ENCODE results near the gene THOC1. TPM values are rescaled to one million over a fixed set of nuclear protein-coding genes. Genes with fewer than 3 reads are reported as not detected.
"Not testable (repeated sequence)": the region's sequence is repeated elsewhere in the genome, so short reads cannot be mapped to it uniquely, and the experiment has no call there.

Gene THOC1
- total RNA-seq, 1 donor from 2014 or later = 241 TPM

- Histone ChIP-seq H3K27me3 (no peaks in the 10 kb centered on the region), H3K4me3 (no peak overlapping the region), H3K79me2 (ENCODE audit: low read depth) (no peaks in the 10 kb centered on the region), H3K9me3 (ENCODE audit: low read depth) (no peaks in the 10 kb centered on the region), H3K4me1 (no peaks in the 10 kb centered on the region), H3K27ac (no peak overlapping the region), H3K4me2 (no peak overlapping the region), H2AFZ (replicated peaks) (no peak overlapping the region), H3K9ac (no peak overlapping the region), H3F3A (ENCODE audit: low read depth) (no peaks in the 10 kb centered on the region), H4K20me1 (ENCODE audit: low read depth) (no peaks in the 10 kb centered on the region), H3K36me3 (no peaks in the 10 kb centered on the region)
- no peak overlapping the region for H3K27ac Mint-ChIP-seq
- H3K36me3 Mint-ChIP-seq = no peaks in the 10 kb centered on the region
- no peak for TF ChIP-seq CTCF (IDR thresholded peaks at IDR 0.05)
- no peak for TF ChIP-seq EZH2phosphoT487 (IDR thresholded peaks at IDR 0.05)
- no peak for TF ChIP-seq EZH2 (IDR thresholded peaks at IDR 0.05)
- no peak overlapping the region for H3K4me3 Mint-ChIP-seq
- peaks cover 10% of the 10 kb centered on the region for H3K4me1 Mint-ChIP-seq
- peaks cover 2% of the 10 kb centered on the region for H3K9me3 Mint-ChIP-seq
- peaks cover 6% of the 10 kb centered on the region for H3K27me3 Mint-ChIP-seq (ENCODE audit: insufficient read depth, low read depth)
- no peak for DNase-seq (ENCODE audit: low spot score)
These were observed 24.4 kb upstream of the THOC1 start for GRCh38 chr18:292271-292670.

- H3K27ac Mint-ChIP-seq; H3K4me3 ChIP-seq; H3F3A ChIP-seq (ENCODE audit: low read depth); H3K9ac ChIP-seq; H3K36me3 ChIP-seq; H3K9me3 ChIP-seq (ENCODE audit: low read depth); H3K4me3 Mint-ChIP-seq; DNase-seq (ENCODE audit: low spot score); H3K27me3 Mint-ChIP-seq (ENCODE audit: insufficient read depth, low read depth); H3K79me2 ChIP-seq (ENCODE audit: low read depth); H3K27ac ChIP-seq; H2AFZ ChIP-seq (replicated peaks); H3K4me2 ChIP-seq; H3K9me3 Mint-ChIP-seq; H3K4me1 Mint-ChIP-seq; H3K27me3 ChIP-seq; H3K4me1 ChIP-seq; H3K36me3 Mint-ChIP-seq; H4K20me1 ChIP-seq (ENCODE audit: low read depth): not testable (repeated sequence)
These were observed 22.1 kb upstream of the THOC1 start for GRCh38 chr18:289970-290369.

GRCh38 chr18:289026-289425, 21.2 kb upstream of the THOC1 start:
- Histone ChIP-seq H3K36me3 (no peaks in the 10 kb centered on the region), H3K9me3 (ENCODE audit: low read depth) (no peaks in the 10 kb centered on the region)

More at GRCh38 chr18:289026-289425, 21.2 kb upstream of the THOC1 start:
- Histone ChIP-seq H3K79me2 (ENCODE audit: low read depth) (no peaks in the 10 kb centered on the region), H3K27me3 (no peaks in the 10 kb centered on the region), H3K9ac (no peak overlapping the region), H2AFZ (replicated peaks) (no peak overlapping the region), H3F3A (ENCODE audit: low read depth) (no peaks in the 10 kb centered on the region), H3K4me2 (no peak overlapping the region), H3K4me3 (no peak overlapping the region), H3K27ac (no peak overlapping the region), H3K4me1 (no peaks in the 10 kb centered on the region), H4K20me1 (ENCODE audit: low read depth) (no peaks in the 10 kb centered on the region)
- TF ChIP-seq EZH2phosphoT487 (IDR thresholded peaks at IDR 0.05) (no peak), CTCF (IDR thresholded peaks at IDR 0.05) (no peak), EZH2 (IDR thresholded peaks at IDR 0.05) (no peak)
- no peak overlapping the region for H3K27ac Mint-ChIP-seq
- H3K36me3 Mint-ChIP-seq = no peaks in the 10 kb centered on the region
- peaks cover 4% of the 10 kb centered on the region for H3K27me3 Mint-ChIP-seq (ENCODE audit: insufficient read depth, low read depth)
- H3K9me3 Mint-ChIP-seq = no peaks in the 10 kb centered on the region
- H3K4me1 Mint-ChIP-seq = no peaks in the 10 kb centered on the region
- no peak for DNase-seq (ENCODE audit: low spot score)
- H3K4me3 Mint-ChIP-seq = no peak overlapping the region
